ENCODE results near the gene TRPM5. TPM values are rescaled to one million over a fixed set of nuclear protein-coding genes. Genes with fewer than 3 reads are reported as not detected.

Gene TRPM5
- not detected for total RNA-seq
- not detected for polyA plus RNA-seq
- long read RNA-seq, donor 1 = 0 reads
- long read RNA-seq, donor 2 = 0 reads
- long read RNA-seq, donor 3 = 0 reads

GRCh38 chr11:2443881-2444820, at the start of gene TRPM5:
TSS of gene TRPM5 (minus strand) at chr11:2444514. CDS start at chr11:2423036, 21,478 bp downstream.
- H3K4me3 ChIP-seq = peak within 1 kb of the TSS; percentile 11 to 68 (median 53)
- 6 to 16% (median 8%) methylated on average over 24 to 64 of the region's 64 CpGs for WGBS, 4 donors
- DNase-seq (peak in 3 of 5 donors; percentile 30 to 72 (median 43)), ATAC-seq (peak in 2 of 4 donors; percentile 3 to 7)
- intact Hi-C loops (cut with DNase I) = loop anchor here in 1 of 10 donors (5.0 kb wide), 1 partner anchor 83 kb away; no protein-coding TSS in a partner anchor
- peaks cover 0 to 9% (median 0%) of the 10 kb centered on the region in 9 donors for H3K27me3 ChIP-seq
- no peaks in the 10 kb centered on the region for H3K36me3 ChIP-seq
- H3K4me1 ChIP-seq = peaks cover 5 to 48% (median 33%) of the 10 kb centered on the region in 12 donors
- peak within 1 kb of the TSS in 9 of 12 donors; percentile 15 to 69 (median 49) for H3K27ac ChIP-seq
- TF ChIP-seq POLR2A (IDR thresholded peaks at IDR 0.05) = no peak
- TF ChIP-seq CTCF (IDR thresholded peaks at IDR 0.05) = no peak
- peaks cover 0 to 10% (median 0%) of the 10 kb centered on the region in 12 donors for H3K9me3 ChIP-seq

GRCh38 chr11:2489083-2489482, 44.8 kb upstream of the TRPM5 start:
- H3K27ac ChIP-seq = no peak overlapping the region
- intact Hi-C loops (cut with DNase I) = no loop called here
- WGBS, 4 donors = 33 to 50% (median 43%) methylated on average over 2 of the region's 2 CpGs
- ATAC-seq = peak in 1 of 4 donors; percentile 36
- peaks cover 0 to 53% (median 8%) of the 10 kb centered on the region in 12 donors for H3K9me3 ChIP-seq
- peaks cover 0 to 4% (median under 1%) of the 10 kb centered on the region in 12 donors for H3K4me1 ChIP-seq
- H3K27me3 ChIP-seq = no peaks in the 10 kb centered on the region
- H3K4me3 ChIP-seq = no peak overlapping the region
- DNase-seq = no peak
- TF ChIP-seq POLR2A (IDR thresholded peaks at IDR 0.05) = no peak
- no peak for TF ChIP-seq CTCF (IDR thresholded peaks at IDR 0.05)
- H3K36me3 ChIP-seq = no peaks in the 10 kb centered on the region

GRCh38 chr11:2488004-2488403, 43.7 kb upstream of the TRPM5 start:
- no peaks in the 10 kb centered on the region for H3K27me3 ChIP-seq
- no peak overlapping the region for H3K27ac ChIP-seq
- intact Hi-C loops (cut with DNase I) = no loop called here
- H3K9me3 ChIP-seq = peaks cover 0 to 43% (median 8%) of the 10 kb centered on the region in 12 donors
- peaks cover 0 to 14% (median 7%) of the 10 kb centered on the region in 12 donors for H3K4me1 ChIP-seq
- no peaks in the 10 kb centered on the region for H3K36me3 ChIP-seq
- ATAC-seq = no peak
- TF ChIP-seq POLR2A (IDR thresholded peaks at IDR 0.05) (no peak), CTCF (IDR thresholded peaks at IDR 0.05) (no peak)
- no peak for DNase-seq
- H3K4me3 ChIP-seq = no peak overlapping the region

DNA sequence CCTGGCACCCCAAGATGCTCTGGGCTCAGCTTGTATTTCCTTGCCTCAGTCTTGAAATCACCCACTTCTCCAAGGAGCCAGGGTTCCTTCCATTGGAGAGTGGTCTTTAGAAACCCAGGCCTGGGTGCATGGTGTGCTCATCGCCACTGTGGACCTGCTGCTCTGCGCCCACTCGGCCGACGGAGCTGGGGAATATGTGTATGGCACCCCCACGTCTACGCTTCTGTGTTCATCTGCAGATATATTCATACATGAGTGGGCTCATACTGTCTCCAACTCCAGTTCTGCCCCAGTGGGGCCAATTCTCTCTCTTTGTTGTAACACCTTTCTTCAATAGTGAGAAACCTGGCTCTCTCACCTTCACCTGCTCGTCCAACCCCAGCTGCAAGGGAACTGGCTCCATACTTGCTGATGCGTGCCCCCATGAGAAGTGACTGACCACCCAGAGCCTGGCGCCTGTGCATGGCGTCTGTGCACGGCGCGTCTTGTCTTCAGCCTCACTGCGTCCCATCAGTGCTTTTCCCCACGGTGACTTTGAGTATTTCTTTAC, 40.3 kb upstream of the TRPM5 start:
- TF ChIP-seq POLR2A (IDR thresholded peaks at IDR 0.05) = no peak
- TF ChIP-seq CTCF (IDR thresholded peaks at IDR 0.05) = no peak
- DNase-seq = no peak
- peaks cover 0 to 26% (median 14%) of the 10 kb centered on the region in 12 donors for H3K4me1 ChIP-seq
- no peak overlapping the region for H3K4me3 ChIP-seq
- H3K27ac ChIP-seq = no peak overlapping the region
- no peaks in the 10 kb centered on the region for H3K27me3 ChIP-seq
- ATAC-seq = peak in 1 of 4 donors; percentile 12
- 91 to 95% (median 93%) methylated on average over 16 of the region's 16 CpGs for WGBS, 4 donors
- intact Hi-C loops (cut with DNase I) = no loop called here
- H3K36me3 ChIP-seq = no peaks in the 10 kb centered on the region
- peaks cover 0 to 34% (median 8%) of the 10 kb centered on the region in 12 donors for H3K9me3 ChIP-seq

Data from heart left ventricle (tissue), 16 donors.